HCT116 (cell line): ENCODE results near the gene ATOH8. TPM values are rescaled to one million over a fixed set of nuclear protein-coding genes. Genes with fewer than 3 reads are reported as not detected.

Source experiments
- ATAC-seq: fragments of 200-7000 bp; cut with Tn5 transposase; 2 replicates; pipeline ENCODE4 v1.9.1; 2020; ENCODE audit warnings: mild to moderate bottlenecking, moderate library complexity
- BruUV-seq: library from RNA; stranded (reverse); fragments of 400-500 nt; replicated peaks from 2 replicates; lab custom pipeline; 2021; lab: Mats Ljungman, UMichigan
- CTCF ChIA-PET: fragments of 300-600 bp; sonication (Branson Sonifier 250); formaldehyde crosslinking; loops from one replicate; lab custom pipeline; 2021; ENCODE audit warnings: antibody characterized with exemption; lab: Charles Lee
- POLR2A ChIA-PET: fragments of 300-600, 350-600 bp; sonication (Branson Sonifier 250); formaldehyde crosslinking; loops from one replicate; lab custom pipeline; 2021; ENCODE audit warnings: antibody characterized with exemption; lab: Charles Lee
- RAD21 ChIA-PET, 2 experiments: fragments of 300-600 bp; sonication (Branson Sonifier 250); formaldehyde crosslinking; loops; one replicate each; lab custom pipeline; 2023; ENCODE audit warnings: low total read pairs in 2 of 2; ENCODE audit not compliant: uncharacterized antibody in 2 of 2, unreplicated experiment in 2 of 2, low non-redundant PET in 1 of 2; lab: Charles Lee
- DNase-seq: peaks from one replicate; pipeline ENCODE4 v3.0.0-alpha.2; 2010; ENCODE audit warnings: low read depth, low spot score
- H2AFZ ChIP-seq: fragments of 200-600 bp; shearing (Covaris generic), sonication (generic); 2 replicates; pipeline ENCODE4 v1.6.1; 2017; ENCODE audit warnings: low read depth, mixed run types, mixed read lengths, antibody characterized with exemption, low read length; ENCODE audit not compliant: poor library complexity, severe bottlenecking
- H3K27ac ChIP-seq: 2 replicates; pipeline ENCODE4 v1.5.1; 2012; ENCODE audit warnings: low read depth, low read length
- H3K27me3 ChIP-seq: fragments of 200-600 bp; sonication (generic); 2 replicates; pipeline ENCODE4 v1.6.1; 2016; ENCODE audit warnings: mixed run types, low read length, mixed read lengths; ENCODE audit not compliant: insufficient read depth
- H3K36me3 ChIP-seq, 2 experiments: fragments of 200-500 bp in 1 of 2; fragments of 200-600 bp in 1 of 2; sonication (Bioruptor generic) in 1 of 2; sonication (generic) in 1 of 2; 2 replicates each; pipeline versions ENCODE4 v1.5.1 to v1.6.1; 2014 to 2016; ENCODE audit warnings: low read length in 2 of 2, inconsistent platforms in 1 of 2, mixed read lengths in 1 of 2, mixed run types in 1 of 2; ENCODE audit not compliant: insufficient read depth in 2 of 2, control insufficient read depth in 1 of 2
- H3K4me1 ChIP-seq, 2 experiments: fragments of 200-600 bp in 1 of 2; sonication (generic) in 1 of 2; 2 replicates each; pipeline versions ENCODE4 v1.5.1 to v1.6.1; 2012 to 2017; ENCODE audit warnings: low read length in 2 of 2, inconsistent platforms in 1 of 2, mild to moderate bottlenecking in 1 of 2, mixed read lengths in 1 of 2, mixed run types in 1 of 2, moderate library complexity in 1 of 2; ENCODE audit not compliant: insufficient read depth in 2 of 2, control insufficient read depth in 1 of 2
- H3K4me2 ChIP-seq: fragments of 200-600 bp; sonication (generic); 2 replicates; pipeline ENCODE4 v1.6.1; 2017; ENCODE audit warnings: mixed run types, low read length, mixed read lengths
- H3K4me3 ChIP-seq, 2 experiments: fragments of 200-600 bp in 1 of 2; sonication (generic) in 1 of 2; replicated peaks in 1 of 2; 2 replicates each; pipeline ENCODE4 v1.5.1; 2011 to 2016; ENCODE audit warnings: low read length in 2 of 2, control low read depth in 1 of 2, low read depth in 1 of 2, mild to moderate bottlenecking in 1 of 2, mixed read lengths in 1 of 2, mixed run types in 1 of 2
- H3K79me2 ChIP-seq: fragments of 200-600 bp; sonication (generic); 2 replicates; pipeline ENCODE4 v1.6.1; 2017; ENCODE audit warnings: mild to moderate bottlenecking, mixed run types, low read length, moderate library complexity, mixed read lengths; ENCODE audit not compliant: insufficient read depth
- H3K9ac ChIP-seq: fragments of 200-600 bp; sonication (generic); 2 replicates; pipeline ENCODE4 v1.6.1; 2016; ENCODE audit warnings: low read length, mixed read lengths
- H3K9me2 ChIP-seq: fragments of 200-600 bp; sonication (generic), shearing (Covaris generic); 2 replicates; pipeline ENCODE4 v1.6.1; 2017; ENCODE audit warnings: mixed run types, mild to moderate bottlenecking, moderate library complexity; ENCODE audit not compliant: insufficient read depth
- H3K9me3 ChIP-seq, 2 experiments: fragments of 200-500 bp in 1 of 2; fragments of 200-600 bp in 1 of 2; sonication (Bioruptor generic) in 1 of 2; sonication (generic) in 1 of 2; 2 replicates each; pipeline ENCODE4 v1.6.1; 2014 to 2017; ENCODE audit warnings: low read length in 2 of 2, mixed read lengths in 2 of 2, inconsistent platforms in 1 of 2, low read depth in 1 of 2, mild to moderate bottlenecking in 1 of 2, mixed run types in 1 of 2, moderate library complexity in 1 of 2; ENCODE audit not compliant: control insufficient read depth in 1 of 2, insufficient read depth in 1 of 2
- H4K20me1 ChIP-seq: fragments of 200-600 bp; sonication (generic), shearing (Covaris generic); 2 replicates; pipeline ENCODE4 v1.6.1; 2017; ENCODE audit warnings: mixed run types, mild to moderate bottlenecking, moderate library complexity; ENCODE audit not compliant: insufficient read depth
- CBX3 ChIP-seq: IDR thresholded peaks from 2 replicates; pipeline ENCODE4 v1.6.1; 2012; ENCODE audit warnings: low read depth
- CEBPB ChIP-seq: IDR thresholded peaks from 2 replicates; pipeline ENCODE4 v1.6.1; 2012; ENCODE audit warnings: low read depth
- ELF1 ChIP-seq: IDR thresholded peaks from 2 replicates; pipeline ENCODE4 v1.6.1; 2012; ENCODE audit warnings: low read depth, borderline replicate concordance
- FOSL1 ChIP-seq: IDR thresholded peaks from 2 replicates; pipeline ENCODE4 v1.6.1; 2012; ENCODE audit warnings: low read depth
- JUND ChIP-seq: IDR thresholded peaks from 2 replicates; pipeline ENCODE4 v1.6.1; 2012
- POLR2AphosphoS5 ChIP-seq: IDR thresholded peaks from 2 replicates; pipeline ENCODE4 v1.6.1; 2011; ENCODE audit warnings: mild to moderate bottlenecking, low read depth, low read length, moderate library complexity
- RAD21 ChIP-seq: IDR thresholded peaks from 2 replicates; pipeline ENCODE4 v1.6.1; 2012; ENCODE audit warnings: low read depth, mild to moderate bottlenecking
- SP1 ChIP-seq: IDR thresholded peaks from 2 replicates; pipeline ENCODE4 v1.6.1; 2012; ENCODE audit warnings: low read depth
- YY1 ChIP-seq: IDR thresholded peaks from 2 replicates; pipeline ENCODE4 v1.6.1; 2011; ENCODE audit warnings: low read length, low read depth, moderate library complexity, mild to moderate bottlenecking; ENCODE audit not compliant: insufficient replicate concordance; ENCODE audit errors: extremely low read depth
- intact Hi-C: fragments of 100-400 bp; cut with micrococcal nuclease; formaldehyde crosslinking; loops from 2 replicates; pipeline ENCODE4 v1.10.0; 2022
- total RNA-seq: library from RNA; stranded (reverse); gene quantifications from one replicate; pipeline ENCODE4 v1.2.1, GENCODE V29; 2021; ENCODE audit not compliant: unreplicated experiment
- TF ChIP-seq, protein P1 (sequence below), 3 experiments: fragments of 200-600 bp in 1 of 3; sonication (generic) in 1 of 3; IDR thresholded peaks in 2 of 3; conservative IDR thresholded peaks in 1 of 3; 2 replicates each; pipeline ENCODE4 v1.5.1; 2012 to 2017; ENCODE audit warnings: low read depth in 2 of 3, low read length in 2 of 3, antibody characterized with exemption in 1 of 3, borderline replicate concordance in 1 of 3, control low read depth in 1 of 3, mild to moderate bottlenecking in 1 of 3, mixed read lengths in 1 of 3, mixed run types in 1 of 3, moderate library complexity in 1 of 3; ENCODE audit not compliant: insufficient read depth in 1 of 3
- TF ChIP-seq, protein P2 (sequence below): IDR thresholded peaks from 2 replicates; pipeline ENCODE4 v1.6.1; 2012

Gene ATOH8
- total RNA-seq, 1 experiment from 2014 or later: 0.74 TPM

DNA sequence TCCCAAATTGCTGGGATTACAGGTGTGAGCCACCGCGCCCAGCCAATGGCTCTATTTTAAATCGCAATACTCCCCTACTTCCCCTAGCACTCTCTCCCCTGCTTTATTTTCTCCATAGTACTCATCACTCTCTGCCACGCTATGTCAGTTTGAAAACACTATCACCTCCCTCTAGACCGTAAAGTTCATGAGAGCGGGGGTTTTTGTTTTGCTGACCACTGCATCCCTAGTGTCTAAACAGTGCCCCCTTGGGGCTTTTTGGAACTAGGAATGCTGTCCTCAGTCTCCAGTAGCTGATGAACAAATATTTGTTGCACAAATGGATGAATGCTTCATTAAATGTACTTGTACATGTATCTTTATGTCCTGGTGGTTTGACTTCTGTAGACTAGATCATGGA is 44.1 kb downstream of the ATOH8 start:
- POLR2A ChIA-PET: no interaction called here
- Histone ChIP-seq H3K4me3 (no peak overlapping the region), H3K9ac (no peak overlapping the region), H3K9me2 (no peaks in the 10 kb centered on the region), H2AFZ (no peak overlapping the region)
- TF ChIP-seq ELF1 (no peak), RAD21 (peak; percentile 53)
- TF ChIP-seq, protein P1, sequence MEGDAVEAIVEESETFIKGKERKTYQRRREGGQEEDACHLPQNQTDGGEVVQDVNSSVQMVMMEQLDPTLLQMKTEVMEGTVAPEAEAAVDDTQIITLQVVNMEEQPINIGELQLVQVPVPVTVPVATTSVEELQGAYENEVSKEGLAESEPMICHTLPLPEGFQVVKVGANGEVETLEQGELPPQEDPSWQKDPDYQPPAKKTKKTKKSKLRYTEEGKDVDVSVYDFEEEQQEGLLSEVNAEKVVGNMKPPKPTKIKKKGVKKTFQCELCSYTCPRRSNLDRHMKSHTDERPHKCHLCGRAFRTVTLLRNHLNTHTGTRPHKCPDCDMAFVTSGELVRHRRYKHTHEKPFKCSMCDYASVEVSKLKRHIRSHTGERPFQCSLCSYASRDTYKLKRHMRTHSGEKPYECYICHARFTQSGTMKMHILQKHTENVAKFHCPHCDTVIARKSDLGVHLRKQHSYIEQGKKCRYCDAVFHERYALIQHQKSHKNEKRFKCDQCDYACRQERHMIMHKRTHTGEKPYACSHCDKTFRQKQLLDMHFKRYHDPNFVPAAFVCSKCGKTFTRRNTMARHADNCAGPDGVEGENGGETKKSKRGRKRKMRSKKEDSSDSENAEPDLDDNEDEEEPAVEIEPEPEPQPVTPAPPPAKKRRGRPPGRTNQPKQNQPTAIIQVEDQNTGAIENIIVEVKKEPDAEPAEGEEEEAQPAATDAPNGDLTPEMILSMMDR (IDR thresholded peaks at IDR 0.05 in 2 of 3, conservative IDR thresholded peaks at IDR 0.05 in 1 of 3; ENCODE audit: borderline replicate concordance in 1 of 3, insufficient read depth in 1 of 3, low read depth in 2 of 3, low read length in 2 of 3): peak; percentile 44 to 51 (median 50); a peak in 5 of 6 replicates
- TF ChIP-seq, all 23 proteins: peak for 2
- intact Hi-C loops: no loop called here
- Histone ChIP-seq H3K27me3 (no peaks in the 10 kb centered on the region), H3K4me1 (peaks cover 12 to 18% of the 10 kb centered on the region in 2 experiments), H3K27ac (no peak overlapping the region), H4K20me1 (no peaks in the 10 kb centered on the region), H3K4me2 (no peak overlapping the region), H3K36me3 (no peaks in the 10 kb centered on the region), H3K79me2 (no peaks in the 10 kb centered on the region), H3K9me3 (no peaks in the 10 kb centered on the region)
- ChIA-PET CTCF (interaction anchor here (0.6 to 1.0 kb wide), 3 partner anchors 26 to 47 kb away, joined by 3 to 4 read pairs (median 3); no protein-coding TSS in a partner anchor), RAD21 (no interaction called here)
- no TSS peak for BruUV-seq
- ATAC-seq (peak; percentile 55), DNase-seq (no peak)

DNA sequence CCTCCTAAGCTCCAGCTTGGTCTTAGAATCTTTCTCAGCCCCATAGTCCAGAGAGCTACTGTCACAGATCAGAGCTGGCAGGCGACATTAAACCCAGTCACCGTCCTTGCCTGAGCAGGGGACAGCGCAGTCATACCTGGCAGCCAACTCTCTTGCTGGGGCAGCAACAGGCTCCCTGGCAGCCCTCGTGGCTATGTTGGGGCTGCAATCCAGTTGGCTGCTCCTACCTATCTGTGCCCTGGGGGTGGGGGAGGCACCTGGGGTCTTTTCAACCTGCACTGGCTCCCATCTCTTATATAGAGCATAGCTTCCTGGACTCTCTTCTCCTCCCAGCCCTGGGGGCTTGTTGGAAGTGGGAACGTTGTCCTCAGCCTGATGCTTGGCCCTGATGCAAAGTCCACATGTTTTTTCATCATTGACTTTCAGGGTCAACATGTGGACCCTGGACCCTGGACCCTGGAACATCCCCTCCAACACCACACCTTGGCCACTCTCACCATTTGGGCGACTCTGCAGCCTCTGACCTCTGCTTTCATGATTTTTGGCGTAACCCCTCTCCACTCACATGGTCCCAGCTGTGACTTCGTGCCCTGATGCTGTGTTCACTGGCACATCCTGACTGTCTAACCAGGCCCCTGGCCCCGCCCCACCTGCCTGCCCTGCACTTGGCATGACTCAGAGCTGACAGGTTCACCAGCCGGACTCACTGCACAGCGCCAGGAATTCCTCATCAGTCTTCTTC is 45.6 kb downstream of the ATOH8 start:
- Histone ChIP-seq H3K9ac (no peak overlapping the region), H3K4me3 (no peak overlapping the region), H3K4me2 (peak overlapping the region; percentile 43), H3K27ac (no peak overlapping the region), H3K9me3 (no peaks in the 10 kb centered on the region)
- DNase-seq (peak; percentile 19), ATAC-seq (peak; percentile 91)
- POLR2A ChIA-PET: no interaction called here
- TF ChIP-seq SP1 (peak; percentile 64), JUND (peak; percentile 70), POLR2AphosphoS5 (no peak), FOSL1 (peak; percentile 79), CEBPB (no peak), CBX3 (peak; percentile 65; the same call in 1 of the 2 replicates), YY1 (no peak)
- TF ChIP-seq, protein P2, sequence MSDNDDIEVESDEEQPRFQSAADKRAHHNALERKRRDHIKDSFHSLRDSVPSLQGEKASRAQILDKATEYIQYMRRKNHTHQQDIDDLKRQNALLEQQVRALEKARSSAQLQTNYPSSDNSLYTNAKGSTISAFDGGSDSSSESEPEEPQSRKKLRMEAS: peak; percentile 93
- TF ChIP-seq, all 23 proteins: peak for 5
- ChIA-PET RAD21 (interaction anchor here in 1 of 2 experiments (0.6 kb wide), 1 partner anchor 46 kb away, joined by 4 read pairs; the partner anchor contains the start of gene ATOH8), CTCF (interaction anchor here (1.0 to 2.0 kb wide), 4 partner anchors 15 to 70 kb away, joined by 3 to 10 read pairs (median 5); no protein-coding TSS in a partner anchor)
- no peaks in the 10 kb centered on the region for H3K27me3 ChIP-seq
- H3K4me1 ChIP-seq: peaks cover 11 to 15% of the 10 kb centered on the region in 2 experiments; a peak in 3 of 4 replicates
- H4K20me1 ChIP-seq: no peaks in the 10 kb centered on the region
- H3K9me2 ChIP-seq: no peaks in the 10 kb centered on the region
- H3K36me3 ChIP-seq: no peaks in the 10 kb centered on the region
- peak overlapping the region; percentile 43 for H2AFZ ChIP-seq
- intact Hi-C loops: no loop called here
- BruUV-seq: no TSS peak
- H3K79me2 ChIP-seq: no peaks in the 10 kb centered on the region
